A549 (cell line): ENCODE data around the gene NELFB. TPM values are rescaled to one million over a fixed set of nuclear protein-coding genes. Genes with fewer than 3 reads are reported as not detected.

Experiments
- ATAC-seq, 2 experiments: fragments of 200-7000 bp in 1 of 2; fragments of >200 bp in 1 of 2; cut with Nextera tagmentation in 1 of 2; cut with Tn5 transposase in 1 of 2; 3 replicates each; pipeline versions ENCODE4 v1.8.0 to v1.9.1; 2018 to 2020; ENCODE audit warnings: mild to moderate bottlenecking in 1 of 2, moderate library complexity in 1 of 2
- CTCF ChIA-PET: fragments of 300-600 bp; sonication (Branson Sonifier 250); formaldehyde crosslinking; extraction: SDS; loops from one replicate; lab custom pipeline; 2021; ENCODE audit warnings: antibody characterized with exemption, inconsistent platforms; lab: Yijun Ruan, JAX
- POLR2A ChIA-PET: fragments of 350-600 bp; formaldehyde crosslinking; extraction: SDS; loops from one replicate; lab custom pipeline; 2021; ENCODE audit warnings: antibody characterized with exemption, inconsistent platforms; lab: Yijun Ruan, JAX
- DNase-seq, 2 experiments: peaks; one replicate each; pipeline versions ENCODE4 v3.0.0 to v3.0.0-alpha.2; 2011 to 2016; ENCODE audit warnings: low read depth in 1 of 2, low spot score in 1 of 2
- FAIRE-seq: peaks from 2 replicates; lab custom pipeline; 2011; peaks lifted over from hg19 to GRCh38; lab: Jason Lieb, UNC
- H3K27ac ChIP-seq, 2 experiments: fragments of >200 bp; sonication (Bioruptor Twin); formaldehyde crosslinking; 3 replicates each; pipeline ENCODE4 v1.5.1; 2016 to 2017
- H3K4me1 ChIP-seq: fragments of >200 bp; sonication (Bioruptor Twin); formaldehyde crosslinking; 3 replicates; pipeline ENCODE4 v1.6.1; 2016
- H3K4me2 ChIP-seq: fragments of >200 bp; sonication (Bioruptor Twin); formaldehyde crosslinking; 3 replicates; pipeline ENCODE4 v1.6.1; 2016
- H3K4me3 ChIP-seq: fragments of >200 bp; sonication (Bioruptor Twin); formaldehyde crosslinking; 3 replicates; pipeline ENCODE4 v1.5.1; 2016
- H3K9me3 ChIP-seq: fragments of >200 bp; sonication (Bioruptor Twin); formaldehyde crosslinking; 3 replicates; pipeline ENCODE4 v1.6.1; 2016
- CBX8 ChIP-seq: fragments of 200-600 bp; sonication (generic); IDR thresholded peaks from 2 replicates; pipeline ENCODE4 v1.6.1; 2016
- CEBPB ChIP-seq, 2 experiments: fragments of >200 bp in 1 of 2; sonication (Bioruptor Twin) in 1 of 2; formaldehyde crosslinking in 1 of 2; IDR thresholded peaks; 2 replicates each; pipeline ENCODE4 v1.6.1; 2012 to 2016
- HOXB13 ChIP-seq: fragments of 250-450 bp; sonication (Bioruptor Pico); IDR thresholded peaks from 2 replicates; pipeline ENCODE4 v1.5.0; 2020; ENCODE audit warnings: low read depth, mild to moderate bottlenecking, moderate library complexity
- JUN ChIP-seq, 2 experiments: fragments of >200 bp; sonication (Bioruptor Twin); formaldehyde crosslinking; IDR thresholded peaks; 2 replicates in 1 of 2; 3 replicates in 1 of 2; pipeline ENCODE4 v1.6.1; 2016 to 2017
- NFE2L2 ChIP-seq: fragments of 150-350 bp; conservative IDR thresholded peaks from 2 replicates; pipeline ENCODE4 v1.6.1; 2014; ENCODE audit warnings: low read length
- NR3C1 ChIP-seq: fragments of >200 bp; sonication (Bioruptor Twin); formaldehyde crosslinking; IDR thresholded peaks from 3 replicates; pipeline ENCODE4 v1.6.1; 2017
- PHF8 ChIP-seq: fragments of 200-600 bp; sonication (generic); IDR thresholded peaks from 2 replicates; pipeline ENCODE4 v1.6.1; 2016; ENCODE audit warnings: low read depth, mild to moderate bottlenecking, antibody characterized with exemption, moderate library complexity, borderline replicate concordance
- POLR2A ChIP-seq: IDR thresholded peaks from 2 replicates; pipeline ENCODE4 v1.6.1; 2012; ENCODE audit warnings: mild to moderate bottlenecking, low read length
- ZFP36 ChIP-seq: fragments of 450-650 bp; IDR thresholded peaks from 2 replicates; pipeline ENCODE4 v1.6.1; 2014; ENCODE audit warnings: borderline replicate concordance; ENCODE audit not compliant: partially characterized antibody
- ZNF302 ChIP-seq: fragments of 250-450 bp; sonication (Bioruptor Pico); IDR thresholded peaks from 2 replicates; pipeline ENCODE4 v1.9.0; 2021; ENCODE audit warnings: inconsistent platforms, mild to moderate bottlenecking, moderate library complexity
- WGBS: methylation state at CpG from one replicate; pipeline ENCODE4 v1.1.6; 2017; ENCODE audit errors: missing lambda C conversion rate; 5-methylcytosine and 5-hydroxymethylcytosine counted together
- polyA plus RNA-seq, 4 experiments: library from polyadenylated mRNA; depleted of rRNA in 3 of 4; stranded (reverse); fragments of >200 nt; fragmentation: RNase III in 1 of 4; extraction: RNeasy Plus Mini Kit Qiagen cat#74134 plus additional on column Dnase treatment in 1 of 4; gene quantifications; 2 replicates in 3 of 4; 3 replicates in 1 of 4; pipeline ENCODE4 v1.2.3, GENCODE V29; 2011 to 2017
- TF ChIP-seq, protein P1 (sequence below): IDR thresholded peaks from 2 replicates; pipeline ENCODE4 v1.6.1; 2012; ENCODE audit warnings: low read depth, borderline replicate concordance
- TF ChIP-seq, protein P2 (sequence below): fragments of 250-450 bp; sonication (Bioruptor Pico); IDR thresholded peaks from 2 replicates; pipeline ENCODE4 v1.5.0; 2020; ENCODE audit warnings: low read depth, mild to moderate bottlenecking, moderate library complexity
- TF ChIP-seq, protein P3 (sequence below): IDR thresholded peaks from 2 replicates; pipeline ENCODE4 v1.6.1; 2012
- TF ChIP-seq, protein P4 (sequence below): fragments of >200 bp; sonication (Bioruptor Twin); formaldehyde crosslinking; IDR thresholded peaks from 3 replicates; pipeline ENCODE4 v1.6.1; 2016
- TF ChIP-seq, protein P5 (sequence below): fragments of >200 bp; sonication (Bioruptor Twin); formaldehyde crosslinking; IDR thresholded peaks from 2 replicates; pipeline ENCODE4 v1.6.1; 2016
- TF ChIP-seq, protein P6 (sequence below): IDR thresholded peaks from 2 replicates; pipeline ENCODE4 v1.6.1; 2012

The NELFB gene
- polyA plus RNA-seq, 2 of the 4 experiments (the other 2 are of a cell fraction): 31.8 to 45.3 TPM

DNA sequence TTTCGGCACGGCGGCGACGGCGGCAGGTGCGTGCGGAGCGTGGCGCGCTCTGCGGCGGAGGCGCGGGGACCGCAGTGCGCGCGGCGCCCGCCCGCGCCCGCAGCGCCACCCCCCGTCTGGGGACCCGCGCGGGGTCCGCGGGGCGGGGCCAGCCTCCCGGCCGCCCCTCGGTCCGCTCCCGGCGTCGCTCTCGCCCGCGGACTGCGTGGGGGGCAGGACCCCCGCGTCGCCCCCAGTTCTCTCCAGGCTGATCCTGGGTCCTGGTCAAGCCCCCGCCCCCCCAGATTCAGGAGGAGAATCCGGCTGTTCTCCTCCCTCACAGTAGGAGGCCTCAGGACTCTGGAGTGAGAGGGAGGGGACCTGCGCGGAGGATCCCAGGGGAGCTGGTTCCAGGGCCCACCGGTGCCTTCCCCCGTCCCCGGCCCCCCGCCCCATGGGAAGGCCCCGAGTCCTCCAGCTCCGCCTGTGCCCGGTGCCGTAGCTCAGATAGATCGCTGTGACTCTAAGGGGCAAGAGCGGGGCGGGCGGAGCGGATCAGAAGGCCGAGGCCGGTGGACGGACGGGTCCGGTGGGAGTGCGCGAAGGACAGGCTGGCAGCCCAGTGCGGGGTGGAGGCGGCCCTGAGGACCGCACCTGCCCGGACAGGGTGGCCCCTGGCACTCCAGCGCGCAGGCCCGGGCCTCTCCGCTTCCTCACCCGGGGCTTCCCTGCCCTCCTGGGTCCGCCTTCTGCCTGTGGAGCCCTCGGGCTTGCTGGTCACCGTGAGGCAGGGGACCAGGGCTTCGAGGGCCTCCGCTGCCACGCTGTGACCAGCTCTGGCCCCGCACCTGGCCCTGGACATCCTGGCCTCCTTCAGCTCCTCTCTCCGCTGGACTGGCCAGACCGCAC lies 32.7 kb upstream of the NELFB start, which contains the start of gene RNF208 (continued):
- TF ChIP-seq HOXB13 (CRISPR knock-in tag): no peak

DNA sequence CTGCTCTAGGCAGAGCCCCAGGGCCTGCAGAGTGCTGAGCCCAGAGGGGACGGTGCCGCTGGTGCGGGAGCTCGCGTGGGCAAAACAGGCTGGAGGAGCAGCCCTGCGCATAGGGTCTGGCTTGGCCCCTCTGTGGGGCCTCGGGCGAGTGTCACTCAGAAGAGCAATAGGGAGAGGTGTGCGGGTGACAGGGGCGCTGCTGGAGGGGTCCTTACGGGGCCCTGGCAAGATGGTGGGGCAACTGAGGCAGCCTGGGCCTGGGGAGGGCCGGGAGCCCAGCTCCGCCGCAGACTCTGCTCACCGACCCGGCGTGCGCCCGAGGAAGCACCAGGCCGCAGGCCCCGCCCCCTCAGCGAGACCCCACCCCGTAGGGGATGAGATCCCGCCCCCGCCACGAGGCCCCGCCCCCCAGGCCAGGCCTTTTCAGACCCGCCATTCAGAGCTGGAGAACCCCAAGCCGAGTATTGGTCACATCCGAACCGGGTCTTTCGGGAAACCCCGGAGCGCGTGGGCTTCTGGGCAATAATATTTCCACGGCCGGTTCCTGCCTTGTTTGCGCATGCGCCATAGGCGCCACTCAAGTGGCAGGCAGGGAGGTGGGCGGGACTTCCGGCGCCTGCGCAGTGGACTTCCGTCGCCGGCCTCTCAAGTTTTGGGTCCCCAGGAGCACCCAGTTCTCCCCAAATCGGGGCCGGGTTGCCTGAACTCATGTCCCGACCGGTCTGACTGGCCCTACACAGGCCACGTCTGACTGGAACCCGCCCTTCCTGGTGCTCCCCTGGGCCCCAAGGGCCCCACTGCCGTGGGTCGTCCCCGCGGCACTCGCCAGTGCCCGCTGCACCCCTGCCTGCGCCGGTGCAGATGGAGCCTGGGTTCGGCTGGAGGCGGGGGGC lies 31.8 kb upstream of the NELFB start:
- H3K4me3 ChIP-seq: peak overlapping the region; percentile 72
- H3K9me3 ChIP-seq: no peaks in the 10 kb centered on the region
- CTCF ChIA-PET: interaction anchor here (0.7 to 10.1 kb wide), 14 partner anchors 11 to 194 kb away, joined by 3 to 113 read pairs (median 5); partner anchors contain the start of genes ANAPC2, NPDC1, SSNA1 and TUBB4B
- TF ChIP-seq, protein P1, sequence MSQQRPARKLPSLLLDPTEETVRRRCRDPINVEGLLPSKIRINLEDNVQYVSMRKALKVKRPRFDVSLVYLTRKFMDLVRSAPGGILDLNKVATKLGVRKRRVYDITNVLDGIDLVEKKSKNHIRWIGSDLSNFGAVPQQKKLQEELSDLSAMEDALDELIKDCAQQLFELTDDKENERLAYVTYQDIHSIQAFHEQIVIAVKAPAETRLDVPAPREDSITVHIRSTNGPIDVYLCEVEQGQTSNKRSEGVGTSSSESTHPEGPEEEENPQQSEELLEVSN: peak; percentile 37; the same call in 1 of the 2 replicates
- TF ChIP-seq, protein P2, sequence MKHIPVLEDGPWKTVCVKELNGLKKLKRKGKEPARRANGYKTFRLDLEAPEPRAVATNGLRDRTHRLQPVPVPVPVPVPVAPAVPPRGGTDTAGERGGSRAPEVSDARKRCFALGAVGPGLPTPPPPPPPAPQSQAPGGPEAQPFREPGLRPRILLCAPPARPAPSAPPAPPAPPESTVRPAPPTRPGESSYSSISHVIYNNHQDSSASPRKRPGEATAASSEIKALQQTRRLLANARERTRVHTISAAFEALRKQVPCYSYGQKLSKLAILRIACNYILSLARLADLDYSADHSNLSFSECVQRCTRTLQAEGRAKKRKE (CRISPR knock-in tag): no peak
- TF ChIP-seq, protein P3, sequence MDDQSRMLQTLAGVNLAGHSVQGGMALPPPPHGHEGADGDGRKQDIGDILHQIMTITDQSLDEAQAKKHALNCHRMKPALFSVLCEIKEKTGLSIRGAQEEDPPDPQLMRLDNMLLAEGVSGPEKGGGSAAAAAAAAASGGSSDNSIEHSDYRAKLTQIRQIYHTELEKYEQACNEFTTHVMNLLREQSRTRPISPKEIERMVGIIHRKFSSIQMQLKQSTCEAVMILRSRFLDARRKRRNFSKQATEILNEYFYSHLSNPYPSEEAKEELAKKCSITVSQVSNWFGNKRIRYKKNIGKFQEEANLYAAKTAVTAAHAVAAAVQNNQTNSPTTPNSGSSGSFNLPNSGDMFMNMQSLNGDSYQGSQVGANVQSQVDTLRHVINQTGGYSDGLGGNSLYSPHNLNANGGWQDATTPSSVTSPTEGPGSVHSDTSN: peak; percentile 23; the same call in 1 of the 2 replicates
- TF ChIP-seq, protein P4, sequence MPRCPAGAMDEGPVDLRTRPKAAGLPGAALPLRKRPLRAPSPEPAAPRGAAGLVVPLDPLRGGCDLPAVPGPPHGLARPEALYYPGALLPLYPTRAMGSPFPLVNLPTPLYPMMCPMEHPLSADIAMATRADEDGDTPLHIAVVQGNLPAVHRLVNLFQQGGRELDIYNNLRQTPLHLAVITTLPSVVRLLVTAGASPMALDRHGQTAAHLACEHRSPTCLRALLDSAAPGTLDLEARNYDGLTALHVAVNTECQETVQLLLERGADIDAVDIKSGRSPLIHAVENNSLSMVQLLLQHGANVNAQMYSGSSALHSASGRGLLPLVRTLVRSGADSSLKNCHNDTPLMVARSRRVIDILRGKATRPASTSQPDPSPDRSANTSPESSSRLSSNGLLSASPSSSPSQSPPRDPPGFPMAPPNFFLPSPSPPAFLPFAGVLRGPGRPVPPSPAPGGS: 0 out of 3 replicates have a peak, but pooled peaks have one; percentile 7
- TF ChIP-seq JUN (IDR thresholded peaks at IDR 0.05) (peak; percentile 82 to 90; a peak in 4 of 5 replicates), CEBPB (IDR thresholded peaks at IDR 0.05) (no peak), ZFP36 (no peak), ZNF302 (CRISPR knock-in tag) (no peak), PHF8 (peak; percentile 24; the same call in 1 of the 2 replicates), NR3C1 (no peak), POLR2A (peak; percentile 60), CBX8 (no peak), NFE2L2 (no peak)
- TF ChIP-seq, protein P5, sequence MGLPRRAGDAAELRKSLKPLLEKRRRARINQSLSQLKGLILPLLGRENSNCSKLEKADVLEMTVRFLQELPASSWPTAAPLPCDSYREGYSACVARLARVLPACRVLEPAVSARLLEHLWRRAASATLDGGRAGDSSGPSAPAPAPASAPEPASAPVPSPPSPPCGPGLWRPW: no peak
- TF ChIP-seq, protein P6, sequence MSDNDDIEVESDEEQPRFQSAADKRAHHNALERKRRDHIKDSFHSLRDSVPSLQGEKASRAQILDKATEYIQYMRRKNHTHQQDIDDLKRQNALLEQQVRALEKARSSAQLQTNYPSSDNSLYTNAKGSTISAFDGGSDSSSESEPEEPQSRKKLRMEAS: peak; percentile 55
- 3% methylated on average over 21 of the region's 63 CpGs for WGBS
- ATAC-seq (peak; percentile 44 to 76), DNase-seq (peak; percentile 95 to 98), FAIRE-seq (peak; percentile 90)
- peak overlapping the region; percentile 98 for H3K4me2 ChIP-seq
- peak overlapping the region; percentile 89 to 93 for H3K27ac ChIP-seq
- H3K4me1 ChIP-seq: peaks cover 66% of the 10 kb centered on the region
- POLR2A ChIA-PET: interaction anchor here (0.6 to 3.5 kb wide), 17 partner anchors 13 to 348 kb away, joined by 3 to 37 read pairs (median 5); partner anchors contain the start of genes ANAPC2, SSNA1, TOR4A and TPRN
